Retina (tissue), 1 donor: ENCODE data around the gene DAPK2.
"Not testable (repeated sequence)": the region's sequence is repeated elsewhere in the genome, so short reads cannot be mapped to it uniquely, and the experiment has no call there.

ENCODE experiments used
- DNase-seq: peaks from one replicate; pipeline ENCODE4 v3.0.0-alpha.2; 2016

DAPK2 gene

GRCh38 chr15:63971427-63971805 lies 74.9 kb downstream of the DAPK2 start:
- no peak for DNase-seq

GRCh38 chr15:63970621-63971426 lies 75.5 kb downstream of the DAPK2 start:
- no peak for DNase-seq

DNA sequence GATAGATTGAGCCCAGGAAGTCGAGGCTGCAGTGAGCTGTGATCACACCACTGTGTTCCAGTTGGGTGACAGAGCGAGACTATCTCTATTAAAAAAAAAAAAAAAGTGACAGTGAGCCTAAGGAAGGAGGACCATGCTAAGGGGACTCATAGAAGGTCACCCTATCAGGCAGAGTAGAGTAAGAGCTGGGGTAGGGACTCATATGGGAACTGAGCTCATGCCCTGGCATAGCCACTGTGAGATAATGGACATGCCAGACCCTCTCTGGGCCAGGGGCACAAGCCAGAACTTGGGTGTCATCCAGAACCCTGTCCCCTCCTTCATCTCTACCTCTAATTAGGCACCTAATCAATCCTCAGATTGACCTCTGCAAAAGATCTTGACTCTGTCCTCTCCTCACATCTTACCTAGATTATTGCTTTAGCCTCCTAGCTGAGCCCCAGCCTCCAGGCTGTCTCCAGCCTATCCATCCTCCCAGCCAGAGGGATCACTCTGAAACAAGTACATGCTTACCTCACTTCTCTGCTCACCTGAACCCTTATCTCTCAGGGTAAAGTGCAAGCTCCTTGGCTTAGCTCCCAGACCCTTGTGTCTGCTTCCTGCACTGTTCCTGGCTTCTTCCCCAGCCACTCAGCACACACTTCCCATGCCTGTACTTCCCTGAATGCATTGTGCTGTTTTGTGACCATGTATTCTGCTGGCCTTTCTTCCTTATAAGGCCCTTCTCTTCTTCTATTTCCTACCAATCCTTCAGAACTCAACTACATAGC lies 76.4 kb downstream of the DAPK2 start:
- DNase-seq: no peak

DNA sequence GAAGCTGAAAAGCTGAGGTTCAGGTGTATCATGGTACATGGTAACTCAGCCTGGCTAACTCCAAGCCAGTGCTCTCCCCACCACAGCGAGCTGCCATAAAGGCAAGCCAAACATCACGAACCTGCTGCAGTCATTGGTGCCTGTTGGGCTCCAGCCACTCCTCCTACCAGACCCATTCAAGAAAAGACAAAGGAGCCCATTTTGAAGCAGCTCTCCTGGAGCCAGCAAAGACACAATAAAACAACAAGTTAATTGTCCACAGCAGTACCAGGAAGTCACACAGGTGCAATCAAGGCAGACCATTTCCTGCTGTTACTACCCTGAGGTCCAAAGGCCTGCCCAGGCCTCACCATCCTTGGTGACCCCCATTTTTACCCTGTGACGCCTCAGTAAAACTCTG lies 77.6 kb downstream of the DAPK2 start:
- no peak for DNase-seq

GRCh38 chr15:63968122-63968524 lies 78.2 kb downstream of the DAPK2 start:
- no peak for DNase-seq

DNA sequence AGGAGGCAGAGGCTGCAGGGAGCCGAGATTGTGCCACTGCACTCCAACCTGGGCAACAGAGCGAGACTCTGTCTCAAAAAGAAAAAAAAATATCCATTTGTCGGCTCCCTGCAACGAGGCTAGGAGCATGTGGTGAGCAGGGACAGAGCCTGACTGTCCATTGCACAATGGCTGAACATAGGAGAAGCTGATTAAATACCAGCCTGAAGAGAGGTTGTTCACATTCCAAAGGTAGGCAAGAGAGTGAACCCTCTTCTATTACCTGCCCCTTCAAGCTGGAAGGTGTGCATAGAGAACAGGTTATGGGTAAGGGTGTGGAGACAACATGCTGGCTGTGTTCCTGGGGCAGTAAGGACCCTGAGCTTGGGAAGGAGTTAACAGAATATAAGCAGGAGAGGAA lies 78.7 kb downstream of the DAPK2 start:
- DNase-seq: no peak

DNA sequence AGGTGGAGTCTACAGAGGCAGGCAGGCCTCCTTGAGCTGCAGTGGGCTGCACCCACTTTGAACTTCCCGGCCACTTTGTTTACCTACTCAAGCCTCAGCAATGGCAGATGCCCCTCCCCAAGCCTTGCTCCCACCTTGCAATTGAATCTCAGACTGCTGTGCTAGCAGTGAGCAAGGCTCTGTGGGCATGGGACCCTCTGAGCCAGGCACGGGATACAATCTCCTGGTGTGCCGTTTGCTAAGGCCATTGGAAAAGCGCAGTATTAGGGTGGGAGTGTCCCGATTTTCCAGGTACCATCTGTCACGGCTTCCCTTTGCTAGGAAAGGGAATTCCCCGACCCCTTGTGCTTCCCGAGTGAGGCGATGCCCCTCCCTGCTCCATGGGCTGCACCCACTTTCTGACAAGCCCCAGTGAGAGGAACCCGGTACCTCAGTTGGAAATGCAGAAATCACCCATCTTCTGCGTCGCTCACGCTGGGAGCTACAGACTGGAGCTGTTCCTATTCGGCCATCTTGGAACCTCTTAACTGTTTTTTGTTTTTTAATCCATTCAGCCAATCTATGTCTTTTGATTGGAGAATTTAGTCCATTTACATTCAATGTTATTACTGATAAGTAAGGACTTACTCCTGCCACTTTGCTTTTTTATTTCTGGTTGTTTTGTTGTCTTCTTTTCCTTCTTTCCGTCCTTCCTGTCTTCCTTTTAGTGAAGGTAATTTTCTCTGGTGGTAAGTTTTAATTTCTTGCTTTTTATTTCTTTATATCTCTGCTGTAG lies 83.2 kb downstream of the DAPK2 start:
- DNase-seq: not testable (repeated sequence)

DNA sequence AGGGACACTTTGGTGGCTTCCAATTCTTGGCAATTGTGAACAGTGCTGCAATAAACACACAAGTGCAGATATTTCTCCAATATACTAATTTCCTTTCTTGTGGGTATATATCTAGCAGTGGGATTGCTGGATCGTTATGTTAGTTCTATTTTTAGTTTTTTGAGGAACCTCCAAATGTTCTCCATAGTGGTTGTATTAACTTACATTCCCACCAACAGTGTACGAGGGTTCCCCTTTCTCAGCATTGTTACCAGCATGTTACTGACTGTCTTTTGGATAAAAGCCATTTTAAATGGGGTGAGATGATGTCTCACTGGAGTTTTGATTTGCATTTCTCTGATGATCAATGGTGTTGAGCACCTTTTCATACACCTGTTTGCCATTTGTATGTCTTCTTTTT lies 92.8 kb downstream of the DAPK2 start:
- DNase-seq: no peak

DNA sequence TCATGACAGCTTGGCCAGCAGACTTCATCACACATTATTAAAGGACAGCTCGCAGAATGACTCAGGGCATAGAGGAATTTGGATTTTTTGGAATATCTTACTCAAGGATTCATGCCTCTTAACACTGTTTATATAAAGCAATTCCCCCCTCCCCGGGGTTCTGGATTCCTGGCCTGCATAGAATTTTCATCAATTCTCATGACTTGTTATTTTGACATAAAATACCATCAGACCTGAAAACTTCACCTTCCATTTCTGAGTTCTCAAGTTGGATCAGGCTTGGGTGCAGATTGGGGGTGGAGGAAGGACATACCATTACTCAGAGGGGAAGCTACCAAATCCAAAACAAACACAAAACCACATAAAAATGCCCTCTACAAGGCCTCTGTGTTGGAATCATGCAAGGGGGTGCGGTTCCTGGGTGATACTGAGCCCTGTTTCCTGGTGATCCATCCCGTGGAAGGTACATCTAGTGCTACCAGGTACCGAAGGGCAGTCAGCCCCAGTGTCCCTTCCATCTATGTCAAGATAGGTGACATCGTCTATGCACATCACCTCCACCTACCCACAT lies 95.3 kb downstream of the DAPK2 start:
- no peak for DNase-seq

GRCh38 chr15:63948971-63949370 lies 97.3 kb downstream of the DAPK2 start:
- no peak for DNase-seq

GRCh38 chr15:63948436-63948835 lies 97.8 kb downstream of the DAPK2 start:
- DNase-seq: no peak

GRCh38 chr15:63947228-63947627 lies 99.1 kb downstream of the DAPK2 start:
- DNase-seq: no peak

DNA sequence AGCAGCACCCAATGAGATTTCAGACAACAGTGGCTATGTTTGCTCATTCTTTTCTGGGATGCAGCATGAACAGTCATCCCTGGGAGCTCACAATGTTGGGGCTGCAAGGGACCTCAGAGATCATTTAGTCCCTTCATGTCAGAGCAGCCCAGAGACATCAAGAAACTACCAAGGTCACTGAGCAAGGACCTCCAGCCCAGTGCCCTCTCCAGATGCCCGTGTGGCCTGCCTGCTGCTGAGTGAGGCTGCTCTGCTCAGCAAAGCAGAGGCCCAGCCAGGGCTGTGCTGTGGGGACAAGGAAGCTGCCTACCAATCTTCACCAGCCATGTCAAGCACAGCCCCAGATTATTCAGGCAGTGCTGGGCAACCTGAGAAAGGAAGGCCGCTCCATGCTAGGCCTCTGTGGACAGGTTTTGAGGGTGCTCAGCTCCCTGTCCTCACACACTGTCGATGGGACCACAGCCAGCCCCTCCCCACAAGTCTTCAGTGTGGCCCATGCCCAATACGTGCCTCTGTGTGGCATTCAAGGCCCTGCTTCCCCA lies 99.7 kb downstream of the DAPK2 start:
- no peak for DNase-seq

DNA sequence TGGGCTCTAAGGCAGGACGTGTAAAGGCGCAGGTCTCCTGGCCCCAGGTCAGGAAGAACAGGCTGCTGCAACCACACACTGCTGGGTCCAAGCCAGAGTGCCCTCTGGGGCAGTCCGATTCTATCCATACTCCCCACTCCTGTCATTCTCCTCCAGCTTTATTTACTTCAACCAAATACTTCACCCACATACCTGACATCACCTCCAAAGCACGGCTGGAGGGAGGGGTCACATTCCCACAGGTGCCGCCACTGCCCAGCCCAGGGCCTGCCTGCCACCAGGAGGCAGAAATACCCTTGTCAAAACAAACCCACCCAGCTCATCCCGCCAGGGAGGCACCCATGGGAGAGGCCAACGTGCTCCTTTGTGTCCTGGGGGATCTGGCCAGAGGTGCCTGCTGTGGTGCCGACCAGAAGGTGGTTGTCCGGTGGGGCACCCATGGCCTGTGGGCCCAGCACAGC lies 100.4 kb downstream of the DAPK2 start:
- DNase-seq: no peak

DNA sequence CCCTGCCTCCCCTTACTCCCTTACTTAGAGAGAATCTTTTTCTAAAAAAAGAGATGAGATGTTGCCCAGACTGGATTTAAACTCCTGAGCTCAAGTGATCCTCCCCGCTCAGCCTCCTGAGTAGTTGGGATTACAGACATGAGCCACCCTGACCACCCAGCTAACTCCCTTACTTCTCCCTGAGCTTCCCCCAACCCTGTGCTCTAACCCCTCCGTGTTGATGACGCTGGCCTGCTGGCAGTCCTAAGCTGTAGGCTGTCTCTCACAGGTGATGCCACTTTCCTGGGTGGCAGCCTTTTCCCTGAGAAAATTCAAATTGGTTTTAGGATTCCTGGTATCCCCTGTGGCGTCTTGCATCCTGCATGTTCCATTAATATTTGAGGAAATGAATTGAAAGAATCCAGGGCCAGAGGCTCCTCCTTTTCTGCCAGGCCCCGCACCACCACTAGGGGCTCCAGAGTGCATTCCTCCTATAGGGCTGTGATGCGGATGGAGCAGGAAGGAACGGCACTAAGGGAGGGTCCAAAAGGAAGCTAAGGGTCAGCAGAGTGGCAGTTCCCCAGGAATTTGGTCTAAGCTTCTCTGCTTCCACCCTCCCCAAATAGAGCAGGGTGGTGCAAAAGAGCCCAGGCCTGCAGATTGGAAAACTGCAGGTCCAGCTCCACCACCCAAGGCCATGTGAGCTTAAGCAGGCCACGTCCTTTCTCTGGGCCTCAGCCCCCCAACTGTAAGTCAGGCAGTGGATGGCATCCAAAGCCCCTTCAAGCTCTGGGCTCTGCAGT lies 101.1 kb downstream of the DAPK2 start:
- peak; percentile 79 for DNase-seq

- no peak for DNase-seq
Observed at GRCh38 chr15:63944681-63944955, 101.7 kb downstream of the DAPK2 start.

DNA sequence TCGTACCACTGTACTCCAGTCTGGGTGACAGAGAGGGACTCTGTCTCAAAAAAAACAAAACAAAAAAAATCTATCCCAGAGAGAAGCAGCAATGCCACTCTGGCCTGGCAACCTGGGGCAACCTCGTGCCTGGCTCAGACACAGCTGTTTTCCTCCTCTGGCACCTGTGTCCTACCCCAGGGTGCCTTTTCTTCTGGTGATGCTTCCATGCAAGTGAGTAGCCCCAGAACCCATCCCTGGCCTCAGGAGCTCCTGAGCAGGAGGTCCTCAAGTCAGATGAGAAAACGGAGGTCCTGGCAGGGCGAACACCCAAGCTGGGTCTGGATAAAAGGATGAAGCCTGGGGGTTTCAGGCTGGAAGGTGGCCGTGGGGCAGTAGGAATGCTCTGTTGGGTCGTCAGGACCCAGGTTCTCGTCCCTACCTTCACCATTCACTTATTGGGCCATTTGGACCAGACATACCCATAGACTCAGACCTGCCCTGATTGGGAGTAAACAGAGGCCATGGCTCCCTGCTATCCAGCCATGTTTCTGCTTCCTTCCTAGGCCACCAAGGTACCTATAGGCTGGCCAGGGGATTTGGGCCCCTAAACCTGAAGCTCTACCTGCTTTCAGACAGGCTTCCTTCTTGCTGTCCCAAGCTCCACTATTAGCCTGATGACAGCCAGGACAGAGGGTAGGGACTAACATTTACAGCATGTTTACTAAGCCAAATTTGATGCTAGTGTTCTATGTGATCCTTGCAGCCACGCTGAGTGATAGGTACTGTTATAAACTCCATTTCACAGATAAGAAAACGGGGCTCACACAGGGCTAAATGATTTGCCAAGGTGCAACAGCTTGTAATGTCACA lies 102.2 kb downstream of the DAPK2 start:
- DNase-seq: no peak

DNA sequence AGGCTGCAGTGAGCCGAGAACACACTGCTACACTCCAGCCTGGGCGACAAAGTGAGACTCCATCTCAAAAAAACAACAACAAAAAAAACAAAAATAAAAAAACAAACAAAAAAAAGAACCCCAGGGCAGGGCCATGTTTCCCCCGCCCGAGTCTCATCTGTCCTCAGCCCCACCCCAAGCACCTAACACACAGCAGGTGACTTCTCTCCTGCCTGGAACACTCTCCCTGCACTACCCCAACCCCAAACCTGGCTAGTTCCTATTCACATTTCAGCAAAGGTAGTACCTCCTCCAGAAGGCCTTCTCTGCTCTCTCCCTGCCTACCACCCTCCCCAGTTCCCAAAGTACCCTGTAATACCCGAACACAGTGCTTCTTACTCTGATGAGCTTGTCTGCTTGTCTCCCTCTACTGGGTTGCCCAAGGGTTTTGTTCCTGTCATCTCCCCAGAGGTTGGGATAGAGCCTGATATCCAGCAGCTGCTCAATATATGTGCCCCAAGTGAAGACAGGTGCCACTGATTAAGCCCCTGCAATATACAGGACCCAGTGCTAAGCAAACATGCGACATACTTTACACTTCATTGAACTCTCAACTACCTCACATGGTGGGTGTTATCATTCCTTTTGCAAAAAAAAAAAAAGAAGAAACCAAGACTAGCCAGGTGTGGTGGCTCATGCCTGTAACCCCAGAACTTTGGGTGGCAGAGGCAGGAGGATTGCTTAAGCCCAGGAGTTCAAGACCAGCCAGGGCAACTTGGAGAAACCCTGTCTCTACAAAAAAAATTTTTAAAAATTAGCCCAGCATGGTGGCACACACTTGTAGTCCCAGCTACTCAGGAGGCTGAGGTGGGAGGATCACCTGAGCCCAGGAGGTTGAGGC lies 103.6 kb downstream of the DAPK2 start:
- no peak for DNase-seq

GRCh38 chr15:63941698-63942465 lies 104.4 kb downstream of the DAPK2 start:
- DNase-seq: no peak
